HG03521 (cell line): ENCODE data around the gene SMARCD3.

ENCODE experiments used
- ATAC-seq: cut with Tn5 transposase; IDR thresholded peaks from one replicate; pipeline ENCODE4 v1.9.1; 2021; ENCODE audit warnings: mild to moderate bottlenecking, moderate library complexity; ENCODE audit not compliant: unreplicated experiment

SMARCD3 gene

GRCh38 chr7:151210087-151210854, 38.2 kb downstream of the SMARCD3 start, which contains the start of gene H2BK1:
H2BK1 (minus strand) TSS chr7:151210488; CDS start chr7:151210318, 170 bp downstream.
- ATAC-seq, result no peak

GRCh38 chr7:151209588-151209987, 38.9 kb downstream of the SMARCD3 start:
- ATAC-seq, result no peak

- ATAC-seq, result no peak
These were observed 40.1 kb downstream of the SMARCD3 start for GRCh38 chr7:151208253-151208862.

GRCh38 chr7:151207804-151208203, 40.7 kb downstream of the SMARCD3 start:
- ATAC-seq, result no peak

GRCh38 chr7:151207315-151207714, 41.2 kb downstream of the SMARCD3 start:
- no peak for ATAC-seq

- ATAC-seq, result no peak
These were observed 41.6 kb downstream of the SMARCD3 start for GRCh38 chr7:151206914-151207313.

- ATAC-seq, result no peak
These were observed 42.8 kb downstream of the SMARCD3 start for GRCh38 chr7:151205730-151206129.

DNA sequence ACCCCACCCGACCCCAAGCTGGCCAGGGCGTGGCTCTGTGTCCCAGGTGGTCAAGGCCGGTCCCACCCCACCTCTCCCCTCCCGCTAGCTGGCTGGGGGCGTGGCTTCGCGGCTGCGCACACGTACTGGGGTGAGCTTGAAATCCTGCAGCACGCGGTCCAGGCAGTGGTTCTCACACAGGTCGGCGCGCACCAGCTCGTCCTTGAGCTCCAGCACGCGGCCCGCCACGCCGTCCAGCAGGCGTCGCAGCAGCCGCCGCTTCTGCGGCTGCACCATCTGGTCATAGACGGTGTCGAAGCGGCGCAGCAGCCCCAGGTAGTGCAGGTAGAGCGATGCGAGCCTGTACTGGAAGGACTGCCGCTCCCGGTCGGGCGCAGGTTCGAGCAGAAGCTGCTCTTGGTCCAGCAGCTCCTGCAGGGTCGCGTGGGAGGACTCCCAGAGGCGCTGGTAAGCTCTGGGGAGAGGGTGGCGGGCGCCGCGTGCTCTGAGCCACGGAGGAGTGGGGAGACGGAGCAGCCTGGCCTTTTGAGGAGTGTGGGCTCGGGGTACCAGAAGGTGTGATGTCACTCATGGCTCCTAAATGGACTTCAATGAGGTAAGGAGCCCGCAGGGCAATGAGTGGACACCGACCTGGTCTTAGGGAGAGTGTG, 44.0 kb downstream of the SMARCD3 start:
- ATAC-seq, result no peak

DNA sequence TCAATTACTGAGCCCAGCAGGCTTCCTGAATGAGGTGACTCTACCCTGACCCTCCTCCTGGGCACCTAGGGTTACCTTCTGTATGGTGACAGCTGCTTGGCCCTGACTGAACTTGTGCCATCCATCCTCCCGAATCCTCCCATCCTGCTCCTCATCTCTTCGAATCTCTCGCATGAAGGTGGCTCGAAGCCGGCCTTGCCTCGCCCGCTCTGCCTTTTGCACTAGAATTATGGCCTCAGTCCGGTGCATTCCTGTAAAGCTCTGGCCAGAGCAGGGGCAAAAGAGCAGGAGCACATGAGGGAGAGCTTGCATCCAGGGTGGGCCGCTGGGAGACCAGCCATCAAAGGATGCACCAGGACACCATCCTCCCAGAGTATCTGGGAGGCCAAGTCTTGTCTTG, 45.7 kb downstream of the SMARCD3 start:
- no peak for ATAC-seq

DNA sequence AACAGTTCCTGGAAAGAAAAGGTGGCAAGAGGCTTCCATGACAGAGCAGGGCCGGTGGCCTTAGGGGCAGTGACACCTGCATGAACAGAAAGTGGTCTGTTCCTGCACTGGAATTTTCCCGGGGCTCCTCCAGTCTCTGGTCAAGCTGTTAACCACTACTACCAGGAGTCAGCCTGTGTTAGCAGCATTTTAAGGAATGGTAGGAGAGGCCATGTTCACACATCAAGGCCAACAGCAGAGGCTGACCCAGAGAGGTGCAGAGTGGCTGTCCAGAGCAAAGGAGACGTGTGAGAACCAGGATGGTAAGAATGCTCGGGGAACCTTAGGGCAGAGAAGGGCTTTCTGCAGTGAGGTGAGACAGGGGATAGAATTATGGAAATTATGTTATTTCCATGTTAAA, 46.7 kb downstream of the SMARCD3 start:
- no peak for ATAC-seq

- ATAC-seq, result no peak
These were observed 47.1 kb downstream of the SMARCD3 start for GRCh38 chr7:151201344-151201743.

GRCh38 chr7:151198945-151199848, 49.3 kb downstream of the SMARCD3 start:
- ATAC-seq, result no peak

DNA sequence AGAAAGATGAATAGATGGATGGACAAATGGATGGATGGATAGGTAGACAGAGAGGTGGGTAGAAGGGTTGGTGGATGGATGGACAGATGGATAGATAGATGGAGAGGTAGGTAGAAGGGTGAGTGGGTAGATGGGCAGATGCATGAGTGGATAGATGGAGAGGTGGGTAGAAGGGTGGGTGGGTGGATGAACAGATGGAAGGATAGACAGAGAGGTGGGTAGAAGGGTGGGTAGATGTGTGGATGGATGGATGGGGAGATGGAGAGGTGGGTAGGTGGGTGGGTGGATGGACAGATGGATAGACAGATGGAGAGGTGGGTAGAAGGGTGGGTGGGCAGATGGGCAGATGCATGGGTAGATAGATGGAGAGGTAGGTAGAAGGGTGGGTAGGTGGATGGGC, 50.6 kb downstream of the SMARCD3 start:
- ATAC-seq, result no peak

GRCh38 chr7:151195616-151196450, 52.7 kb downstream of the SMARCD3 start:
- no peak for ATAC-seq

GRCh38 chr7:151194188-151194587, 54.3 kb downstream of the SMARCD3 start:
- no peak for ATAC-seq

DNA sequence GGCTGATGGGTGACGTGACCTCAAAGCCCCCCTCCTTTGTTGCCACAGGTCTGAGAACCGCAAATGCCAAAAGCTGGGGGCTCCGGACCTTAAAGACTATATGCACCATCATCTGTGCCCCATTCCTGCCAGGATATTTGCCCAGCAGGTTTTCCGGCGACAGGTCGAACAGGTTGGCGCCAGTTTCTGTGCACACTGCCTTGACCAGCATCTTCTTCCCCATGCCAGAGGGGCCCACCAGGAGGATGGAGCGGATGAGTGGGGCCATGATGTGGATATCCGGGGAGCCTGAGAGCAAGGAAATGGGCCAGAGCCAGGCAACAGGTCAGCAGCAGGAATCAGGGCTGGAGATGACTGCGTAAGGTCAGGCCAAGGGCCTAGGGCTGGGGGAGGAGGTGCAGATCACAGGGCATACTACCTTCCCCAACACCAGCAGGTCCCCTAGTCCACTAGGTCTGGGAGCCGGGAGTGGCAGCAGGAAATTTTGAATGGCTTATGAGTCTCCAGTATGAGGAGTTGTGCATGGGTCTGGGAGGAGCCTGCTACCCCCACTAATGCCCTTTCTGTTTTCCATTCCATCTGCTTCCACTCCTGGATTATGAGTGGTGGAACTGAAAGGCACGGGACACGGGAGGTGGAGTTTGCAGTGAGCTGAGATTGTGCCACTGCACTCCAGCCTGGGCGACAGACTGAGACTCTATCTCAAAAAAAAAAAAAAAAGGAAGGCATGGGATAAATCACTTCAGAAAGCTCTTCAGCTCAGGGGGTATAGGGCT, 55.1 kb downstream of the SMARCD3 start:
- ATAC-seq, result no peak

- ATAC-seq, result no peak
These were observed 56.4 kb downstream of the SMARCD3 start for GRCh38 chr7:151192002-151192539.

- ATAC-seq, result no peak
These were observed 57.0 kb downstream of the SMARCD3 start for GRCh38 chr7:151191544-151191943.

DNA sequence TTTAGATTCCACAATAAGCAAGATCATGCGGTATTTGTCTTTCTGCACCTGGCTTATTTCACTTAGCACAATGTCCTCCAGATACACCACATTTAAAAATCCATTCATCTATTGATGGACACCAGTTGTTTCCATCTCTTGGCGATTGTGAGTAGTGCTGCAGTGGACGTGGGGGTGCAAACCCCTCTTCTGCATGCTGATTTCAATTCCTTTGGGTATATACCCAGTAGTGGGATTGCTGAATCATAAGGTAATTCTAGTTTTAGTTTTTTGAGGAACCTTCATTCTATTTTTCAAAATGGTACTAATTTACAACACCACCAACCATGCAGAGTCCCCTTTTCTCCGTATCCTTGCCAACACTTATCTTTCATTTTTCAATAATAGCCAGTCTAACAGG, 59.5 kb downstream of the SMARCD3 start:
- no peak for ATAC-seq
